Stomach smooth muscle (tissue), 2 donors: ENCODE measurements around the gene HDGFL3.
"Not testable (repeated sequence)": the region's sequence is repeated elsewhere in the genome, so short reads cannot be mapped to it uniquely, and the experiment has no call there.

Experiments used
- H3K27ac ChIP-seq: one replicate; pipeline ENCODE4 v1.7.0; 2013; ENCODE audit warnings: mild to moderate bottlenecking, low read length, inconsistent platforms
- H3K27me3 ChIP-seq, 2 donors: one replicate each; pipeline ENCODE4 v1.7.0; 2013; ENCODE audit warnings: low read length in 2 of 2; ENCODE audit not compliant: insufficient read depth in 2 of 2, control insufficient read depth in 1 of 2
- H3K36me3 ChIP-seq, 2 donors: one replicate each; pipeline ENCODE4 v1.7.0; 2013; ENCODE audit warnings: low read length in 2 of 2; ENCODE audit not compliant: control insufficient read depth in 2 of 2, insufficient read depth in 2 of 2
- H3K4me1 ChIP-seq: one replicate; pipeline ENCODE4 v1.7.0; 2013; ENCODE audit warnings: low read length; ENCODE audit not compliant: control insufficient read depth, insufficient read depth
- H3K4me3 ChIP-seq, 2 donors: one replicate each; pipeline ENCODE4 v1.7.0; 2013; ENCODE audit warnings: low read length in 2 of 2
- H3K9ac ChIP-seq, 2 donors: one replicate each; pipeline ENCODE4 v1.7.0; 2013; ENCODE audit warnings: low read length in 2 of 2, mild to moderate bottlenecking in 1 of 2
- H3K9me3 ChIP-seq, 2 donors: one replicate each; pipeline ENCODE4 v1.7.0; 2013; ENCODE audit warnings: low read length in 2 of 2; ENCODE audit not compliant: control insufficient read depth in 2 of 2
- donor health status: healthy.
- donor health status: Pancreatic carcinoma.

The HDGFL3 gene

DNA sequence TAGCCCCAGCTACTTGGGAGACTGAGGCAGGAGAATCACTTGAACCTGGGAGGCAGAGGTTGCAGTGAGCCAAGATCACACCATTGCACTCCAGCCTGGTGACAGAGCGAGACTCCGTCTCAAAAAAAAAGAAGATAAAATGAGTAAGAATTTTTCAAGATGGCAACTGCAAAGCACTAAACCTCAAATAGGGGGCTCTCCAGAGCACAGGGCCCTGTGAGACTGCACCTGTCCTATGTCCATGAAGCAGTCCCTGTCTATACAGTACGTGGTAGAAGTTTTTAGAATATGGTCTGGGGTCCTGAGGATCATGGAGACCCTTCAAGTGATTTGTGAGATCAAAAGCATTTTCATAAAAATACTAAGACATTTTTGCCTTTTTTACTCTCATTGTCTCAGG, 122.2 kb downstream of the HDGFL3 start:
- H3K9ac ChIP-seq, H3K36me3 ChIP-seq, H3K9me3 ChIP-seq, H3K27ac ChIP-seq, H3K4me3 ChIP-seq, H3K4me1 ChIP-seq, H3K27me3 ChIP-seq: not testable (repeated sequence)

DNA sequence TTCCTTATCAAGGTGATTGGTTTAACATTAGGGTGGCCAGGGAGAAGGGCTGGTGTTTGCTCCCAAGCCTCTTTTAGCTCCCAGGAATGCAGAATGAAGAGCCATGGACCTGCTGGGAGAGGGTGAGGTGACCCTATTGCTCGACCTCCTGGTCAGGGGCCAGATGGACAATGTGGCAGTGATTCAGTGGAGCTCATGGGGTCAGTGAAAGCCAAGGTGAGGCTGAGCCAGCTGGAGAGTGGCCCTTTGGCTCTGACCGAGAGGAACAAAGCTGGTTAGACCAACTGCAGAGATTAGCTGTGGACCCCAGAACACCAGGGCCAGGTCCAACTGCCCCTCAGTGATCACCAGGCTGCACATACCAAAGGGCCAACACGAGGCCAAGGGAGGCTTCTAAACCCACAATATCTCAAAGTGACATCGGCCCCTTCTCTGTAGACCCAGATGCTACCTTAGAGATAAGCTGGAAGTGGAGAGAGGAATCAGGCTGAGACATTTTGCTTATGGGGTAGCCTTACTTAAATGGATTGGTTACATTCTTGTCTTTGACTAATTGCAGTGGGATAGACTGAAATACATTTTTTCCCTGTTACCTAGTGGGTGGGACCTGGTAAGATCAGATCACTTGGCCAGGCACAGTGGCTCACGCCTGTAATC, 124.8 kb downstream of the HDGFL3 start:
- Histone ChIP-seq H3K27ac (no peak overlapping the region), H3K9ac (no peak overlapping the region), H3K36me3 (no peaks in the 10 kb centered on the region), H3K27me3 (peaks cover 3% of the 10 kb centered on the region in 2 donors), H3K4me3 (no peak overlapping the region), H3K4me1 (no peaks in the 10 kb centered on the region), H3K9me3 (no peaks in the 10 kb centered on the region)

DNA sequence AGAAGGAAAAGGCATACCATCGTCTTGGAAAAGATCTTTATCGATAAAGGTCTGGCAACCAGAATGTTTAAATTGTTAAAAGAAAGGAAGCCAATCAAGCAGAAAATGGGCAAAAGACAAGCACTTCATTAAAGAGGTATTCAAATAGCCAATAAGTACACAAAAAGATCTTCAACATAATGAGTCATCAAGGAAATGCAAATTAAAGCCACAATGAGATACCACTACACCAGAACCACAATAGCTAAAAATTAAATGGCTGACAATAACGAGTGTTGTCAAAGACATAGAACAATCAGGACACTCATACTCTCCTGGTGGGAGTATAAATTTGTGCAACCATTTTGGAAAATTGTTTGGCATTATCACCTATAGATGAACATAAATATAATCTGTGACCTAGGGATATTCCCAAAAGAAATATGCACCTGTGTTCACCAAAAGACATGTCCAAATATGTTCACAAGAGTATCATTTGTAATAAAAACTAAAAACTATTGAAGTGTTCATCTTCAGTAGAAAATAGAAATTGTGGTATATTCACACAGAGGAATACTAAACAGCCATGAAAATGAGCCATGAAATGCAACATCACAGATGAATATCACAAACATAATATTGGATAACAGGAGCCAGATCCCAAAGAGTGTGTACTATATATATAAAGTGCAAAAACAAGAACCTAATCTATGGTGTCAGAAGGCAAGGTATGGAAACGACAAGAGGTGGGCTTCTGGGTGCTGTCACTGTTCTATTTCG, 126.2 kb downstream of the HDGFL3 start:
- H3K9me3 ChIP-seq, result no peaks in the 10 kb centered on the region
- H3K4me1 ChIP-seq, result no peaks in the 10 kb centered on the region
- H3K36me3 ChIP-seq, result no peaks in the 10 kb centered on the region
- no peak overlapping the region for H3K27ac ChIP-seq
- H3K4me3 ChIP-seq, result no peak overlapping the region
- H3K9ac ChIP-seq, result no peak overlapping the region
- peaks cover 3% of the 10 kb centered on the region in 2 donors for H3K27me3 ChIP-seq

DNA sequence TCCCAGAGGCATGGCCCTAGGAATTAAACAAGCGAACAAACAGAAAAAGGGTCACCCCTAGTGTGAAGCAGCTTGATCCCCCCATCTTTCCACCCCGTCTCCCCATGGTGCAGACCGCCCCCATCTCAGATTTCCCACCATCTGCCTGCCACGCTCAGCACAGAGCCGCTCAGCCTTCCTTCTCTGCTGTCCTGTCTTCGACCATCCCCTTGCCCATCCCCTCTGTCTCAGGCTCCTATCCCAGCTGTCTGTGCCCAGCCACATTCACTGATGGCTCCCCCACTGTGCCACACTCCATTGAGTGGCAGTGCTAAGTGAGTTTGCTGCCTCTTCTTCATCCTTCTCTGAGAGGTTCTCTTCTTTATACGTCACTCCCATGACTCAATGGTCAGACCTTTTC, 128.9 kb downstream of the HDGFL3 start:
- Histone ChIP-seq H3K4me3 (no peak overlapping the region), H3K27ac (no peak overlapping the region), H3K4me1 (no peaks in the 10 kb centered on the region), H3K36me3 (no peaks in the 10 kb centered on the region), H3K9ac (no peak overlapping the region), H3K9me3 (peaks cover 0 to 3% of the 10 kb centered on the region in 2 donors), H3K27me3 (peaks cover 0 to 3% of the 10 kb centered on the region in 2 donors)
